Stimulated activated CD8-positive, alpha-beta memory T cell treated with anti-CD3 and anti-CD28 coated beads, Interleukin-12 subunit alpha, Interleukin-12 subunit beta, amount 100 ng/mL, for 24 hours (primary cell): ENCODE measurements around the gene CXXC5.

Source experiments
- DNase-seq: peaks from one replicate; pipeline ENCODE4 v3.0.0-alpha.2; 2020; ENCODE audit errors: extremely low read depth

Gene CXXC5

DNA sequence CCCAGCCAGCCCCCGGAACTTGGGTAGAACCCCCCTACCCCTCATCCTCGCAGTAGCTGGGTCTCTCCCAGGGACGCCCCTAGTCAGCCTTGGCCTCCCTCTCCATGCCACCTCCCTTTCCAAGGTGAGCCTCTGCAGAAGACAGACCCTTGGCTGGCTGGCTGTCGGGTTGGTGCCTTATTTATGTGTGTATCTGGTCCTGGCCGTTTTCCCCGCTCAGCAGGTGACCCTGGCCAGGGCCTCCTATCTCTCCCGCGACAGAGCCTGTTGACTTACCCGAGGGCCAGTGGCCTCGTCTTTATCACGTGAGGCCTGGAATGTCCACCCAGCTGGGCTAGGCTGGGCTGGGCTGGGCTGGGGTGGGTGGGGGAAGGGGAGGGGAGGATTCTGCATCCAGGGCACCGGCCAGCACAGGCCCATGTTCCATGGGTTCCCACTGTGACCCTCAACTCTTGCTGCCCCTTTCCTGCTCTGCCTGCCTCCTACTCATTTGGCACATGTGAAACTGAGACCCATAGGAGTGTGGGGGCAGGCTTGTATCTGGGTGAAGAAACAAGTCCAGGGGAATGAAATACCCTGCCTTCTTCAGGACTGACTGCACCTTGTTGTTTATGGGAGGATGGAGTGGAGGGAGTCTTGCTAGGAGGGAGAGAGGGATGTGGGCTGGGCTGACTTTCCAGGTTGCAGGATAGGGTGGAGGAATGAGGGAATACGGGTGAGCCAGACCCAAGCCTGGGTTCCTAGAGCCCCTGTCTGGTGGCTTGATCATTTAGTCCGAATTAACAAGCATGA, 3.1 kb downstream of the CXXC5 start:
- no peak for DNase-seq

DNA sequence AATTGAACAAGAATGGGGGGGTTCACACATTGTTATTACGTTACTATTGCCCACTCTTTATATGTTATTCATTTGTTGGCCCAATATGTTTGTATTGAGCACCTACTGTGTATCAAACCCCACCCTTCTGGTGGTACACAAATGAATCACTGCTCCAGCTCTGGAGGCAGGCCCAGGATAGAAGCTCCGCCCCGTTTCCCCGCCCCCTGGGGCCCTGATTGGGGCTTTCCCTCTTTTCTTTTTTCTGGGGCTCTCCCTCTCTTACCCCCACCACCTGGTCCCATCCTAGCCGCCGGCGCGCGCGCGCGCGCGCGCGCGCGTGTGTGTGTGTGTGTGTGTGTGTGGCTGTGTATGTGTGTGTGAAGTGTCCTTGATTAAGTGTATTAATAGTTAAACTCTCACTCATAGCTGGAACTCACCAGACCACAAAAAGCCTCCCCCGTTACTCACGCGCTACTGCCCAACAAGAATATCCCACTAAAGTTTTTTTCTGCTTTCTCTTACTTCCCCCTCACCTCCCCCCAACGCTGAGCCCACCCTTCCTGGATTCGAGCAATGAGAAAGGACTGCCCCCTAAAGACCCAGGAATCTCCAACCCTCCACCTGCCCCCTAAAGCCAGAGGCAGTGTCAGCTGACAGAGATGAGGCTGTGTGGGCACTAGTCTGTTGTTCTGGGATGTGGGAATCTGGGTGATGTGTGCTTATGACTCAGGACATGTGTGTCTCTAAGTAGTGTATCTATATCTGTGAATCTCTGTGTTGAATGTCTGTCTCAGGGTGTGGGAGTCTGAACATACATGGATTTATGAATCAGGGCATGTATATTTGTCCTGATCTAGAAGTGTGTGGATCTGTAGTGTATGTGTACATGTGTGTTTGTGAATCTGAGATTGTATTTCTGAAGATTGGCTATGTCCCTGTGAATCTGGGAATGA, 4.0 kb downstream of the CXXC5 start:
- DNase-seq, result no peak

DNA sequence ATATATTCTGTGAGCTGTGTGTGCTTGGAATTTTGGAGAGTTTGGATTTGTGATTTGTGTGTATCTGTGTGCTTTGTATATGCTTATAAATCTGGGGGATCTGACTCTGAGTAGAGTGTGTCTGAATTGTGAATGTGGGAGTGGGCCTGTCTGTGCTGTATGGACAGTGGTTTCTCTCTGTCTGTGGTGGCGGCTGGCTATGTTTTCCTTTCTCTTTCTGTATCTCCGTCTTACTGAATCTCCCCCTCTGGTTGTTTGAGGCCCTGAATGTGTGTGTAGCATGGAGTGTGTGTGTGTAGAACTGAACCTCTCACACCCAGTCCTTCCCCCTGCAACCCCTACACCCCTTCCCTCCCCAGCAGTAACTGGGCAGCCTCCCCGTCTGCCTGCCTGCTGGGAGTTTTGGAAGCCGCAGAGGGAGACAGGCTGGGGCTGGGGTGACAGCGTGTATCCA, 4.7 kb downstream of the CXXC5 start:
- DNase-seq, result no peak

DNA sequence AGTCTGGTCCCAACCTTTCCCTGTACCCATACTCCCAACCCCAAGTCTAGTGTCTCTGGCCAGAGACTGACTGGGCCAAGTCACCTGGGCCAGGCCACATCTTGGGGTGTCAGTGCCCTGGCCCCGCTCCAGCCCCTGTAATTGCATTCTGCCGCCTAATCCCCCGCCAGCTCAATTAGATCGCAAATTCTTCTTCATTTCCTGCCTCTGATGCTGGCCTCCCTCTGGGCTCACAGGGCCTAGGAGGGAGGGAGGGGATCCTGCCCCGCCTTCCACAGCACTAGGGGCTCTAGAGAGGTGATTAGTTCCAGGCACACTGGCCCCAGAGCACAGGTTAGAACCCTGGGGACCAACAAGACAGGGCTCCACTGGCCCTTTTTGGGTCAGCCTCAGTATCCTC, 5.5 kb downstream of the CXXC5 start:
- no peak for DNase-seq

DNA sequence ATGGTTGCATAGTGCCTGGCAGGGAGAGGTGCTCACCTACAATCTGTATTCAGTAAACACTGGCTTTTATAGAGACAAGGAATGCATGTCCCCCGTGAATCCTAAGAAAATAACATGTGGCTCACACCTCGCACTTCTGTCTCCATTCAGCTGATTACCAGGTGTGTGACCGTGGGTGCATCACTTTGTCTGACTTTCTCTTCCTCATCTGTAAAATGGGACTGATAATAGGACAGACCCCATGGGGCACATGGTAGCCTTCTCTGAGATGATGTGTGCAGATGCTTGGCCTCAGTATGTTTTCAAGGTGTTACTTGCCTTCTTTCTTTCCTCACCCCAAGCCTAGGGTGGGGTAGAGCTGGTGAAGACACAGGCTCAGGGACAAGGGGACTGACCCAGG, 6.3 kb downstream of the CXXC5 start:
- no peak for DNase-seq

DNA sequence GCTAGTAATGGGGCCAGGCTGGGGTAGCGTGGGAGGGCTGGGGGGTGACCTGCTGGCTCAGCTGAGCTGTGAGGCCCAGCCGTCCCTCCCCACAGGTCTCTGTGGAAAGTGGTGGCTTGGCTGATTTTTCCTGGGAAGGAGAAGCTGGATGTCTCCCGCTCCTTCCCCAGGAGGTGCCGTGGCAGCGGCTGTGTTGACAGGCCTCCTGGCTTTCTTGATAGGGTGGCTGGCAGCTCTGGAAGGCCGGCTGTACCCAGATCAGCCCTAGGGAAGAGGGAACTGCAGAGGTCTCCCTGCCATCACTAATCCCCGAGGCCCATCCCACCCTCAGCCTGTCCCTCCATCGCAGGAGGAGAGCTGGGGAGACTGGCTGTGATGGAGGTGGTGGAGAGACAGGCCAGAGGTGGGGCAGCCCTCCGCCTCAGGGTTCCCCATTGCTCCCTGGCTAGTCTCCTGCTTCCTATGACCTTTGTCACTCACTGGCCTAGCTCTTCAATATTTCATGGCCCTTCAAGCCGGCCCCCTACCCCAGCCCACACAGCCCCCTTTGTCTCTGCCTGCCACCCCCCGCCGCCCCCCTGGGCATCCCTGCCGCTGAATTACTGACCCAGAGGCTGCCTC, 6.8 kb downstream of the CXXC5 start:
- no peak for DNase-seq

DNA sequence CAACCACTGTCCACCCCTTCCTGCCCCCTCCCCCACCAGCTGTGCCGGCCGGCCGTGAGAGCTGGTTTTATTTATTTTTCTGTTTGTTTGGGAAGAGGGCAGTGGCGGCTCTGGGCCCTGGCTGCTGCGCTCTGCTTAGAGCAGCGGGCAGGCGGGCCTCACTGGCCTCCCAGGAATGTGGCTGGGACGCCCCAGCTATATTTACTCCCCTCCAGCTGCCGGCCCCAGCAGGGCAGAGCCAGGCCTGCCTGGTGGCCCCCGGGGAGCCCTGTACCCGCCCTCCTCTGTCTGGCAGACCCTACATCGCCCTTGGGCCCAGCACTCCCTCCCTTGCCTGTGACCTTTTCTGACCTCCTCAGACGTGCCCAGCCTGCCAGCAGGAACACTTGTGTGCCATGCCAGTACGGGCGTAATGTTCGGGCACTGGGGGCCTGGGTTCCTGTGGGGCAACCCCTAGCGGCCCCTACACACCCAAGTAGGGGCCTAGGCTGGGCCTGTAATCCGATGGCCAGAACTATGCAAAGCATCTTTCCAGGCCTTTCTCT, 7.7 kb downstream of the CXXC5 start:
- no peak for DNase-seq

DNA sequence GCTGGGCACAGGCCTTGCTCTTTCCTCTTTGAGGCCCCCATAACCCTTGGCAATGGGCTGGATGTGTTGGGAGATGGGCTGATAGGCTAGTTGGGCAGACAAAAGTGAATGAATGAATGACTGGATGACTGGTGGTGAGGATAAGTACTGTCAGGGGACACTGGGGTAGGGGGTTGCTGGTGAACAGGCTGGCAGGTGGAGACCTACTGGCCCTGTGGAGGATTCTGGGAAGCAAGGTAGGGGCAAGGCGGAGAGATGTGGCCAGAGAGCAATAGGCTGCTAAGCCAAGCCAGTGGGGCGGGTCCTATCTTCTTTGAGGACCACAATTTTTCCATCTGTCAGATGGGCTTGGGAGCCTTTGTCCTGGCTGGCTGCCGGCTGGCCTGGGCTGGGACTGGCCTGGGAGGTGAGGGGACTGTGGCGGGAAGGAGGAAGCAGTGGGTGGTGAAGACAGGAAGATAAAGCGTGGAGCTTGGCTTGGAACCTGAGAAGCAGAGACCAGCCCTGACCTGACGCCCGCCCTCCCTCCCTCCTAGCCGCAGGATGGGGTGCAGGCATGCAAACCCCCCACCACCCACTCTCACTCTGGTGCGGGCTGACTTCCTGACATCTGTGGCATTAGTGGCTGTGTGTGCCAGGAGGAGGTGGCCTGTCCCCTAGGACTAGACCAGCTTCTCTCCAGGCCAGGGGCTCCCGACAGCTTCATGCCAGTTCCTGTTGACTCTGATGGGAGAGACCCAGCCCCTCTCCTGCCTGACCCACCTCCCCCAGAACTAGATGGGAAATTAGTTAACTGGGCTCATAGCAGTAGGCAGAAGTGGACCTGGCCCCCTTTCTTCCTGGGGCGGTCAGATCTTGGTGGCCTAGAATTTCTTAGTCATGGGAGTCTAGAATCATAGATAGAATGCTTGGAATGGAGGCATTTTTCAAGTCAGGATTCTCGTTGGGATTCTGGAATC, 9.5 kb downstream of the CXXC5 start:
- no peak for DNase-seq

DNA sequence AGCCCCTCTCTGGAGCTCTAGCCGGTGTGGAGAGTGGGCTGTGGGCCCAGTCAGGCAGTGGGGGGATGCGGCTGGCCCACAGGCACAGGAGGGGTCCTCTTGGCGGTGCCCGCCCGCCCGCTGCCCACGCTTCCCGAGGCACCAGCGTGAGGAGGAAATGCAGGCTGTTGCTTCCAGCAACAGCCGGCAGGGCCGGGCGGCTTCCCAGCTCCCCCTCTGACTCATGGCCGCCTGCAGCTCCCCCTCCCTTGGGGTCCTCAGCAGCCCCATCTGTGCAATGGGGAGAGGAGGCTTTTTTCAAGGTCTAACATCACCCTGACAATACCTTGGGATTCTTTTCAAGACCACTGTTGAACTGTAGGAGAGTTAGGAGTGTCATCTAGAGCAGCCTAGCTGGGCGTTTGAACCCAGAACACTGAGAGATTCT, 10.4 kb downstream of the CXXC5 start:
- DNase-seq, result no peak

DNA sequence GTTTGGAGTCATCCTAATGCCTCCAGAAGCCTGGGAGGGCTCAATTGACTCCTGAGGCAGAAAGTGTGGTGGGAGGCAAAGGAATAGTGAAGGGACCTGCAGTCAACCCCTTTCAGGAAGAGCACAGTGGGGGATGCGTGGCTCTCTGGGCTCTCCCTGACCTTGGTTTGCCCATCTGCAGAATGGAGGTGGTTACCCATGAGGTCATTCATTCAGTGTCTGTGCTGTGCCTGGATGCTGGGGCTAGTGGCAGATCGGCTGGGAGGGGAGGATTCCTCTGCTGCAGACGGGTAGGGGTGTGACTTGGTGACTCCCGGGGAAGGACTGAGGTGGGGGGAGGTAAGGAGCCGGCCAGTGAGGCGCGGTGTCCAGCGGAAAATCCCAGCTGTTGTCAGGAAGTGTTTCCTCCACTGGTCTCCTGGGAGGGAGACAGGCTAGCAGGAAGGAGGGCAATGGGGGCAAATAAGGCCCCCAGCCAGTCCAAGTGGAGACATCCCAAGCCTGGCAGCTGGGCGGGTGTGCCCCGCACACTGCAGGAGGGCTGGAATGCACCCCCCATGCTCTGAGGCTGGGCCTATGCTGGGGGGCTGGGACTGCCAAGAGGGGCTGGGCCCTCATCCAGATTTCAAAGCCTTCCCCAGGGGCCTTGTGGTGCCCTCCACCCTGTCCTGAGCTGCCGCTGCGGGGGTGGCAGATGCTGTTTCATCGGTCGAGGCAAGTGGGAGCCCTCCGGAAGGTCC, 10.9 kb downstream of the CXXC5 start:
- no peak for DNase-seq

DNA sequence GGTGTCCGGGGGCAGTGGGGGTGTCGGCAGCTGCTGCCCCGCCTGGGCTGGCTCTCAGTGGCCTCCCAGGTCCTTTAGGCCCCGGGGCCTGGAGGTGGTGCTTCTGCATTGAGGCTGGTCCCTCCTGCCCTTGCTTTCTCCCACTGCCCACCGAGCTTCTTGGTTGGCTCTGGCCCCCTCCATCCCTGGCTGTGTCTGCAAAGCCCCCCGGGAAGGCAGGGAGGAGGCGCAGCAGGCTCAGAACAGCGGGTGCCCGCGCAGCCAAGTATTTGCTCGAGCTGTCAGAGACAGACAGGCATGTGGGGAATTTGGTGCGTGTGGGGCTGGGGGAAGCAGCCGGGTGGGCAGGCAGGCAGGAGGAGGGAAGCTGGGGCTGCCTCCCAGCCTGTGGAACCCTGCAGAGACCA, 11.5 kb downstream of the CXXC5 start:
- DNase-seq, result no peak

DNA sequence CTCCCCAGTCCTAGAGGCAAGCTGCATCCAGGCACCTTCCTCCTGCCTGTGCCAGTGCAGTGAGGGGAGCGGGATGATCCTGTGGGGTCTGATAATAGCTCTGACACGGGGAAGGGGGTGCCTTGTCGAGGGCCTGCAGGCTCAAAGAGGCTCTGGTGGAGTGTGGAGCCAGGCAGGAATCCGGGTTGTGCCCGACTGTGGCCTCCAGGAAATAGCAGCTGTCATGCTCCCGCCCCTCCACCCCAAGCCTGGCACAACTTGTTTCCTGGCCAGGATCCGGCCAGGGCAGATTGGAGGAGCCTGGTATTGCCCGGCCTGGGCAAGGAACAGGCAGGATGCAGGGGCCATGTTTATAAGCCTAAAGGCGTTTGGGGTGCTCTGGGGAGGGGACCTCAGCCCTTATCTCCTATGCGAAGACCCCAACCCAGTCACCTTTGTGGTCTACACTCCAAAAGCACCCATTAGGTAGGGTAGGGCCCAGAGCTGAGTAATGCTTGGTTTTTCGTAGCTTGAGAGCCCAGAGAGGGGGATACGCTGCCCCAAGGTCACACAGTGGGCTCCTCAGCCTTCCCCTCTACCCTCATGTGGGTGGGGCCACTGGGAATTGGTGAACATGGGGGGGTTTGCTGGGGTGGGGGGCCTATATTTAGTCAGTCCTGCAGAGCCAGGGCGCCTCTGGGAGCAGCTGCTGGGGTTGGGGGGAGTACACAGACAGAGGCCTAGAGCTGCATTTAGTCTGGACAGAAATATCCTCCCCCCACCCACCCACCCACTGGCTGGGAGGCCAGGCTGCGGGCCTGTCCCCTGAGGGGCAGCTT, 12.2 kb downstream of the CXXC5 start:
- no peak for DNase-seq

DNA sequence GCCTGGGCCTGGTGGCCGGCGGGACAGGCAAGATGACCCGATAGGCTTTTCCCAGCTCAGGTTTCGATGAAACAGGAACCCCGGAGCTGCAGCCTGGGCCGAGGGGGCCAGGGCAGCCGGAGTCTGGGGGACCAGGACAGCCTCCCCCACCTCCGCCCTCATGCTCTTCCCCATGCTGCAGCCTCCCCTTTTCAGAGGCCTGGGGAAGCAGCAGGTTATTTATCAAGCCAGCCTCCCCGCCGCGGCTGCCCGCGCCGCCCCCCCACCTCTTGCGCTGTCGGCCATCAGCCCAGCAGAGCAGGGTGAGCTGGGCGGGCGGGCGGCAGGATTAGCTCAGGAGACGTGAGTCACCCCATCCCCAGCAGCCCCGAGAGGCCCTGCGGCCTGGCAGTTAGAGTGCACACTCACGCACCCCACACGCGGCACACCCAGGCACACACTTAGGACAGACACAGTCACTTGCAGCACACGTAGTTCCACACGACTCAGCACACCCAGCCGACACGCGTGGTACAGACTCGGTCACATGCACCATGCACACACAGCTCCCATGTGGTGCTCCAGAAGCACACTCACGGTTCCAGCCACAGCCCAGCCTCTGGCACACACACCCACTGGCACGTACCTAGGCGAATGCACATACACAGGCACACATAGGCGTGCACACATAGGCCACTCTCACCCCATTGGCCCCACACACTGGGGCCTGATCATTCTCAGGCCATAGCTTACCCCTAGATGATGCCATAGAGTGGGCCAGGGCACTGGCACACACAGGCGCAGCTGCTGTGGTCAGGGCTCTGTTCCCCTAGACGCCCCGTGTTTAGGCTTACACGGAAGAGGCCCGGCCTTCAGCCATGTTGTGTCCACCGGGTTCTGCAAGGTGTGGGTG, 13.0 kb downstream of the CXXC5 start:
- DNase-seq, result no peak

DNA sequence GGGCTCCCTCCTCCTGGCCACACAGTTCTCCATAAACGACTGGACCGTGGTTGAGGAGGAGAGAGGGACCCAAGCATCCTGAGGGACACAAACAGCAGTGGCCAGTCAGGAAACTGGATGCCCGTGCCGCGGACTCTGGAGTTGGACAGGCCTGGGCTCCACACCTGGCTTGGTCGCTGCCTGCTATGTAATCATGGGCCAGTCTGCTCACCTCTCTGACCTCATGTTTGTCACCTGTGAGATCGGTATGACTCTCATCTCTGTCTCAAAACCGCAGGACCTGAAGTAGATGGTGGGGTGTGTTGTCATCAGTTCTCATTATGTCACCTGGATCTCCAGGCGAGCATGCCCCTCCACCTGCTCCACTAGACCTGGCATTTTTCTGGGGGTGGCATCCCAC, 14.5 kb downstream of the CXXC5 start:
- DNase-seq, result no peak

DNA sequence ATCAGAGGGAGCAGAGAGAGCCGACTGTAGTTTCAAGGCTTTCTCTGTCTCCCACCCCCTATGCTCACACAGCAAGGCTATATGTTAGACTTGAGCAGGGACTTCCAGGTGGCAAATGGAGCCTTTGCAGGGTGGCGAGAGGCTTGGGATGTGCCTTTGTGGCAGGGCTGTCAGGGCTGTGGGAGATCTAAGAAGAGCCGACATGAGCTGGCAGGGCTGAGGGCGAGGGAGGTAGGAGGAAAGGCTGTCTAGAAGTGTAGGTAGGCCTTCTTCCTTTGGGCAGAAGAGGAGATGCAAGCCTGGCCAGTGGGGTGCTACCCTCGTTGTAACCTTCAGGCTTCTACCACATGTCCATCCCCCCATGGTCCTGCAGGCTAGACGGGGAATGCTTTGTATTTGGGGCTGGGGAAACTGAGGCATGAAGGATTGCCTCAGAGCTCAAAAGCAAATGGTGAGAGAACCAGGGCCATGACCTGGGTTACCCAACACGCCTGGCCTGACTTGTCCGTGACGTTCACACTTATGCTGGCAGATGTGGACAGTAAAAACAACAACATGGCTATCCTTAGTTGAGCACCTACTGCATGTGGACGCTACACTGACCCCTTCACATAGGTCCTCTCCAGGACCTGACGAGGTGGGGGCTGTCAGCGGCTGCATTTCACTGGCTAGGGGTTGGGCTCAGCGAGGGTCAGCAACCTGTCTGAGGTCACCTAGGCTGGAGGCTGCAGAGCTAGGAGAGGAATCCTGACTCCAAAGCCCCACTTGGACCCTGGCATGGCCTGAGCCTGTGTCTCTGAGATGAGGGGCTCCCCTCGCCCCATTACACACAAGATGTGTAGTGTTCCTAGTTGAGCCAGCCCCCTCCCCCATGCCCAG, 15.3 kb downstream of the CXXC5 start:
- no peak for DNase-seq

DNA sequence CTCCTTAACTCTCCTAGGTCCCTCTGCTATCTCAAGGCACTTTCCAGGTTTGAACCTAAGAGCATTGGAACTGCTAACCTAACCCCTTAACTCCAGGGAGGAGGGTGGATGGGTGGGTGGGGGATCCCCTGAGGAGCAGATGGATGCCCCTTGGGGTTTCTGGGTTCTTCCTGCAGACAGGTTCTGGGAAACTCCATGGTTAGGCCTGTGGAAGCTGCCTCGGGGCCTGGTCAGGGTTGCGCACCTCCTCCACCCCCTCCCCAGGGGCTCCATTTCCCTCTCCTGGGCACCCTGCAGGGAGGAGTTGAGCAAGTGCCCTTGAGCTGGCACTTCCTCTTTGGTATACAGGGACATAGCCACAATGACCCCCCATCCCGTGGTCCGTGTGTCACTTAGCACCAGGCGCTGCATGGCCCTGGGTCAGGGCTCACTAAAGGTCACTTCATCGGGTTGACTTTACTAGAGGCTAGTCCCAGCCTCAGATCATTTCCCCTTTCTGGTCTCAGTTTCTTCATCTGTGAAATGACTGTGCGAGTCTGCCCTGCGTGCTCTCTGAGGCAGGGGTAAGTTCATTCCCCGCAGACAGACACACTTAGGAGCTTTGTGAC, 16.0 kb downstream of the CXXC5 start:
- DNase-seq, result no peak
